IPS DF 6.9 (cell line): ENCODE data around the gene HKDC1.
"Not testable (repeated sequence)": the region's sequence is repeated elsewhere in the genome, so short reads cannot be mapped to it uniquely, and the experiment has no call there.

ENCODE experiments used
- DNase-seq: peaks from one replicate; pipeline ENCODE4 v3.0.0-alpha.2; 2013; ENCODE audit warnings: low read depth, low spot score
- H3K27ac ChIP-seq: one replicate; pipeline ENCODE4 v1.5.1; 2013; ENCODE audit warnings: low read length, control low read depth
- H3K27me3 ChIP-seq: 2 replicates; pipeline ENCODE4 v1.6.1; 2013; ENCODE audit warnings: mild to moderate bottlenecking, low read length; ENCODE audit not compliant: control insufficient read depth, insufficient read depth
- H3K36me3 ChIP-seq: 2 replicates; pipeline ENCODE4 v1.6.1; 2013; ENCODE audit warnings: low read length; ENCODE audit not compliant: control insufficient read depth, insufficient read depth
- H3K4me1 ChIP-seq: 2 replicates; pipeline ENCODE4 v1.6.1; 2013; ENCODE audit warnings: low read length; ENCODE audit not compliant: control insufficient read depth, insufficient read depth
- H3K4me3 ChIP-seq: 2 replicates; pipeline ENCODE4 v1.5.1; 2013; ENCODE audit warnings: mild to moderate bottlenecking, low read length
- H3K9me3 ChIP-seq: 2 replicates; pipeline ENCODE4 v1.6.1; 2013; ENCODE audit warnings: low read length, inconsistent platforms; ENCODE audit not compliant: control insufficient read depth, insufficient read depth
- WGBS: extraction: QIAGEN DNeasy Blood & Tissue Kit; methylation state at CpG from one replicate; pipeline ENCODE4 v1.1.7; 2013; ENCODE audit warnings: mixed read lengths, missing lambda C conversion rate; ENCODE audit not compliant: insufficient read length, insufficient coverage; 5-methylcytosine and 5-hydroxymethylcytosine counted together

The HKDC1 gene

GRCh38 chr10:69242040-69242851 is 22.1 kb downstream of the HKDC1 start:
- no peak overlapping the region for H3K27ac ChIP-seq
- no peaks in the 10 kb centered on the region for H3K9me3 ChIP-seq
- H3K4me1 ChIP-seq = peaks cover 1% of the 10 kb centered on the region; the same call in 1 of the 2 replicates
- DNase-seq = no peak
- H3K27me3 ChIP-seq = no peaks in the 10 kb centered on the region
- no peaks in the 10 kb centered on the region for H3K36me3 ChIP-seq
- no CpG with 5 or more reads among the region's 11 CpGs for WGBS
- no peak overlapping the region for H3K4me3 ChIP-seq

- DNase-seq = no peak
- H3K27ac ChIP-seq = no peak overlapping the region
- H3K4me3 ChIP-seq = no peak overlapping the region
Observed at GRCh38 chr10:69242852-69243212, 22.7 kb downstream of the HKDC1 start.

GRCh38 chr10:69243817-69244216 is 23.7 kb downstream of the HKDC1 start:
- H3K27me3 ChIP-seq = no peaks in the 10 kb centered on the region
- peaks cover 1% of the 10 kb centered on the region; the same call in 1 of the 2 replicates for H3K4me1 ChIP-seq
- DNase-seq = no peak
- no CpG with 5 or more reads among the region's 10 CpGs for WGBS
- H3K36me3 ChIP-seq = no peaks in the 10 kb centered on the region
- H3K9me3 ChIP-seq = no peaks in the 10 kb centered on the region
- H3K27ac ChIP-seq = no peak overlapping the region
- H3K4me3 ChIP-seq = no peak overlapping the region

More at GRCh38 chr10:69242852-69243212, 22.7 kb downstream of the HKDC1 start:
- Histone ChIP-seq H3K9me3 (no peaks in the 10 kb centered on the region), H3K27me3 (no peaks in the 10 kb centered on the region), H3K4me1 (peaks cover 1% of the 10 kb centered on the region; the same call in 1 of the 2 replicates), H3K36me3 (no peaks in the 10 kb centered on the region)
- no CpG with 5 or more reads among the region's 5 CpGs for WGBS

DNA sequence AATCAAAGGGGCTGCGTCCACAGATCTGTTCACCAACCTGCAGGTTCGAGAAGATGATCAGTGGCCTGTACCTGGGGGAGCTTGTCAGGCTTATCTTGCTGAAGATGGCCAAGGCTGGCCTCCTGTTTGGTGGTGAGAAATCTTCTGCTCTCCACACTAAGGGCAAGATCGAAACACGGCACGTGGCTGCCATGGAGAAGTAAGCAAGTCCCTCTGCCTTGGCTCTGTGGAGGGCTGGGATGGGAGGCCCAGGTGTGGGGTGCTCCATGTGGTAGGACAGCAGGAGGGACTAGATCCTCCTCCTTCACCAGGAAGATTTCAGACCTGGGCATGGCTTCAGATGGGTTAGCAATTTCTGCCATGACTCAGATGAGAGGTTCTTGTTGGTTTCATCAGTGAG is 25.9 kb downstream of the HKDC1 start:
- no peak overlapping the region for H3K4me3 ChIP-seq
- no peaks in the 10 kb centered on the region for H3K36me3 ChIP-seq
- H3K27me3 ChIP-seq = no peaks in the 10 kb centered on the region
- no CpG with 5 or more reads among the region's 5 CpGs for WGBS
- no peaks in the 10 kb centered on the region for H3K9me3 ChIP-seq
- no peak for DNase-seq
- H3K4me1 ChIP-seq = peaks cover 1% of the 10 kb centered on the region; the same call in 1 of the 2 replicates
- no peak overlapping the region for H3K27ac ChIP-seq

GRCh38 chr10:69246581-69247312 is 26.6 kb downstream of the HKDC1 start:
- Histone ChIP-seq H3K4me3 (no peak overlapping the region), H3K4me1 (peaks cover 1% of the 10 kb centered on the region; the same call in 1 of the 2 replicates), H3K36me3 (no peaks in the 10 kb centered on the region), H3K27ac (no peak overlapping the region), H3K27me3 (no peaks in the 10 kb centered on the region), H3K9me3 (no peaks in the 10 kb centered on the region)
- DNase-seq = no peak
- no CpG with 5 or more reads among the region's 14 CpGs for WGBS

GRCh38 chr10:69247313-69247710 is 27.2 kb downstream of the HKDC1 start:
- Histone ChIP-seq H3K36me3 (no peaks in the 10 kb centered on the region), H3K27me3 (no peaks in the 10 kb centered on the region), H3K27ac (no peak overlapping the region), H3K9me3 (no peaks in the 10 kb centered on the region), H3K4me1 (peaks cover 1% of the 10 kb centered on the region; the same call in 1 of the 2 replicates), H3K4me3 (no peak overlapping the region)
- no CpG with 5 or more reads among the region's 13 CpGs for WGBS
- DNase-seq = no peak

- no CpG with 5 or more reads among the region's 24 CpGs for WGBS
- Histone ChIP-seq H3K36me3 (no peaks in the 10 kb centered on the region), H3K4me3 (no peak overlapping the region), H3K27ac (no peak overlapping the region), H3K4me1 (peaks cover 1% of the 10 kb centered on the region; the same call in 1 of the 2 replicates), H3K27me3 (no peaks in the 10 kb centered on the region), H3K9me3 (no peaks in the 10 kb centered on the region)
- no peak for DNase-seq
Observed at GRCh38 chr10:69248117-69248730, 28.1 kb downstream of the HKDC1 start.

DNA sequence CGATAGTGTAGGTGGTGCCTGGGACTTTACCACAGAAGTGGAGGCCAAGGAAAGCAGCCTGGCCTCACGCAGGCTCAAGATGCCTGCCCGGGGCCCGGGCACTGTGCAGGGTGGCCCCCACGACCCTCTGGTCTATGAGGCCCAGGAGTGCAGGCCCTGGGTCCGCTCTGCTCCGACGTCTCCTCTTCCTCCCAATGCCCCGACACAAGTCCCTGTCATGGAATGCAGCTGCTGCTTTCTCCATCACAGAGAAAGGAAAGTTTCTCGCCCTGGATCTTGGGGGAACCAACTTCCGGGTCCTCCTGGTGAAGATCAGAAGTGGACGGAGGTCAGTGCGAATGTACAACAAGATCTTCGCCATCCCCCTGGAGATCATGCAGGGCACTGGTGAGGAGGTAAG is 29.9 kb downstream of the HKDC1 start:
- Histone ChIP-seq H3K4me1 (peaks cover 1% of the 10 kb centered on the region; the same call in 1 of the 2 replicates), H3K27me3 (no peaks in the 10 kb centered on the region), H3K4me3 (no peak overlapping the region), H3K36me3 (no peaks in the 10 kb centered on the region), H3K9me3 (no peaks in the 10 kb centered on the region), H3K27ac (no peak overlapping the region)
- DNase-seq = no peak
- WGBS = no CpG with 5 or more reads among the region's 14 CpGs

DNA sequence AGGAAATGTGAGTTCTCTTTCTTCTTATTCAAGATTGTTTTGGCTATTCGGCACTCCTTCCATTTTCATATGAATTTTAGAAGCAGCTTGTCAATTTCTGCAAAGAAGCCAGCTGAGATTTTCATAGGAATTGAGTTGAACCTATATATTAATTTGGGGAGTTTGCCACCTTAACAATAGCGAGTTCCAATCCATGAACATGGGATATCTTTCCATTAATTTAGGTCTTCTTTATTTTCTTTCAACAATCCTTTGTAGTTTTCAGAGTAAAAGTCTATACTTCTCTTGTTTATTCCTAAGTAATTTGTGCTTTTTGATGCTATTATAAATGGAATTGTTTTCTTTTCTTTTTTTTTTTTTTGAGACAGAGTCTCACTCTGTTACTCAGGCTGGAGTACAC is 31.3 kb downstream of the HKDC1 start:
- not testable (repeated sequence) for H3K27me3 ChIP-seq, DNase-seq, H3K4me1 ChIP-seq, H3K9me3 ChIP-seq, H3K27ac ChIP-seq, H3K36me3 ChIP-seq, H3K4me3 ChIP-seq
- no CpG with 5 or more reads among the region's 2 CpGs for WGBS

DNA sequence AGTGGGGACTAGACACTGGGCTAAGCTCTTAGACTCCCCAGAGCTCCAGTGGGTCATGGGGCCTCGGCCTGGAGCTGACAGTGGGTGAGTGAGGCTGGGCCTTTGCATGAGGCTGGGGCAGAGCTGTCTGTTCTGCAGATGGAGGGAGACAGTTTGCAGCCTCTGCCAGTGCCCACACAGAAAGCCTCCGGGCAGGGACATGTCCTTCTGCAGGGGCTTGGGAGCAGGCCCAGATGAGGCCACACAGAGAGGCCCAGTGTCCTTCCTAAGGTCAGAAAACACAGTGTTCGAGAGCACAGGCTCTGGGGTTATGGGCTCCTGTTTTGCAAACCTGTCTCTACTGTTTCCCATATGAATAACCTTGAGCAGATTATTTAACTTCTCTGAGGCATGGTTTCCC is 33.0 kb downstream of the HKDC1 start:
- no peak for DNase-seq
- H3K9me3 ChIP-seq = no peaks in the 10 kb centered on the region
- no peak overlapping the region for H3K4me3 ChIP-seq
- H3K27ac ChIP-seq = no peak overlapping the region
- H3K36me3 ChIP-seq = no peaks in the 10 kb centered on the region
- no peaks in the 10 kb centered on the region; the same call in 1 of the 2 replicates for H3K4me1 ChIP-seq
- no CpG with 5 or more reads among the region's 3 CpGs for WGBS
- no peaks in the 10 kb centered on the region for H3K27me3 ChIP-seq
